BJ (cell line): ENCODE results near the gene ANKRD62. TPM values are rescaled to one million over a fixed set of nuclear protein-coding genes. Genes with fewer than 3 reads are reported as not detected.

Source experiments
- CTCF ChIA-PET: fragments of 350-600 bp; formaldehyde crosslinking; extraction: SDS; loops from one replicate; lab custom pipeline; 2021; ENCODE audit warnings: antibody characterized with exemption, inconsistent platforms; lab: Yijun Ruan, JAX
- POLR2A ChIA-PET: fragments of 300-600 bp; sonication (Branson Sonifier 250); formaldehyde crosslinking; extraction: SDS; loops from one replicate; lab custom pipeline; 2021; ENCODE audit warnings: antibody characterized with exemption; lab: Charles Lee
- DNase-seq: peaks from one replicate; pipeline ENCODE4 v3.0.0-alpha.2; 2011; ENCODE audit warnings: low read depth
- H3K27me3 ChIP-seq: 2 replicates; pipeline ENCODE4 v1.6.0; 2011; ENCODE audit warnings: low read length; ENCODE audit not compliant: control insufficient read depth, insufficient read depth
- H3K36me3 ChIP-seq: 2 replicates; pipeline ENCODE4 v1.5.1; 2011; ENCODE audit warnings: low read length; ENCODE audit not compliant: control insufficient read depth, insufficient read depth
- H3K4me3 ChIP-seq: 2 replicates; pipeline ENCODE4 v1.5.1; 2011; ENCODE audit warnings: low read depth, mild to moderate bottlenecking, control low read depth, low read length
- CTCF ChIP-seq: IDR thresholded peaks from 2 replicates; pipeline ENCODE4 v1.5.1; 2011; ENCODE audit warnings: low read depth, mild to moderate bottlenecking, control low read depth, inconsistent platforms, low read length, moderate library complexity; ENCODE audit not compliant: insufficient read depth
- polyA plus RNA-seq: library from polyadenylated mRNA; depleted of rRNA; stranded (reverse); fragments of >200 nt; gene quantifications from 2 replicates; pipeline ENCODE4 v1.2.3, GENCODE V29; 2011; rRNA removed
- small RNA-seq: library from RNA; depleted of rRNA; stranded (forward); fragments of <200 nt; gene quantifications from one replicate; pipeline ENCODE3, GENCODE V24; 2012; ENCODE audit warnings: low replicate concordance, low read depth; ENCODE audit not compliant: insufficient read length

The ANKRD62 gene
- polyA plus RNA-seq, 1 experiment = not detected

DNA sequence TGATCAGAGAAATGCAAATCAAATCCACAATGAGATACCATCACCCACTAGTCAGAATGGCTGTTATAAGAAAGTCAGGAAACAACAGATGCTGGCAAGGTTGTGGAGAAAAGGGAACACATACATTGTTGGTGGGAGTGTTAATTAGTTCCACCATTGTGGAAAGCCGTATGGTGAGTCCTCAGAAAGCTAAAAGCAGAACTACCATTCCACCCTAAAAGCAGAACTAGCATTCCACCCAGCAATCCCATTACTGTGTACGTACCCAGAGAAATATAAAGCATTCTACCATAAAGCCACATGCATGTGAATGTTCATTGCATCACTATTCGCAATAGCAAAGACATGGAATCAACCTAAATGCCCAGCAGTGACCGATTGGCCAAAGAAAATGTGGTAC is 60.7 kb downstream of the ANKRD62 start:
- Histone ChIP-seq H3K27me3 (no peaks in the 10 kb centered on the region; the same call in none of the 2 replicates), H3K4me3 (no peak overlapping the region), H3K36me3 (no peaks in the 10 kb centered on the region)
- DNase-seq = no peak
- TF ChIP-seq CTCF = no peak
- CTCF ChIA-PET = no interaction called here
- POLR2A ChIA-PET = no interaction called here

GRCh38 chr18:12155996-12156395 is 62.4 kb downstream of the ANKRD62 start:
- ChIA-PET POLR2A (no interaction called here), CTCF (no interaction called here)
- TF ChIP-seq CTCF = no peak
- H3K36me3 ChIP-seq = no peaks in the 10 kb centered on the region
- no peak overlapping the region for H3K4me3 ChIP-seq
- DNase-seq = no peak
- no peaks in the 10 kb centered on the region; the same call in none of the 2 replicates for H3K27me3 ChIP-seq

GRCh38 chr18:12159446-12159845 is 65.8 kb downstream of the ANKRD62 start:
- Histone ChIP-seq H3K36me3 (no peaks in the 10 kb centered on the region), H3K4me3 (no peak overlapping the region), H3K27me3 (no peaks in the 10 kb centered on the region; the same call in 1 of the 2 replicates)
- CTCF ChIA-PET = no interaction called here
- POLR2A ChIA-PET = no interaction called here
- no peak for TF ChIP-seq CTCF
- no peak for DNase-seq

- POLR2A ChIA-PET = no interaction called here
- no peaks in the 10 kb centered on the region for H3K36me3 ChIP-seq
- DNase-seq = no peak
- CTCF ChIA-PET = no interaction called here
- no peaks in the 10 kb centered on the region for H3K27me3 ChIP-seq
- no peak for TF ChIP-seq CTCF
- no peak overlapping the region for H3K4me3 ChIP-seq
Measured at GRCh38 chr18:12162786-12163185, 69.1 kb downstream of the ANKRD62 start.

- H3K4me3 ChIP-seq = no peak overlapping the region
- ChIA-PET CTCF (no interaction called here), POLR2A (no interaction called here)
- no peak for TF ChIP-seq CTCF
- no peak for DNase-seq
- H3K27me3 ChIP-seq = no peaks in the 10 kb centered on the region
- H3K36me3 ChIP-seq = no peaks in the 10 kb centered on the region
Measured at GRCh38 chr18:12165038-12165768, 71.6 kb downstream of the ANKRD62 start.

Small RNAs within 50 kb of the gene (small RNA-seq; reads per million reads assigned to genes)
- not detected for gene RNU6-324P

Other genes with a start within 250 kb of the ANKRD62 start
- gene CHMP1B, start 242.4 kb upstream of the ANKRD62 start, polyA plus RNA-seq = 21.2 and 26.3 TPM in 2 replicates
- gene MPPE1, start 185.5 kb upstream of the ANKRD62 start, polyA plus RNA-seq = 26.5 and 31.0 TPM in 2 replicates
- 13.4 and 22.8 TPM in 2 replicates for gene IMPA2, start 112.3 kb upstream of the ANKRD62 start, polyA plus RNA-seq
- gene CIDEA, start 160.5 kb downstream of the ANKRD62 start, polyA plus RNA-seq = not detected in 2 replicates
- 537 and 765 TPM in 2 replicates for gene TUBB6, start 214.4 kb downstream of the ANKRD62 start, polyA plus RNA-seq